Measurements from ENCODE around the gene BRD4.

Gene BRD4

DNA sequence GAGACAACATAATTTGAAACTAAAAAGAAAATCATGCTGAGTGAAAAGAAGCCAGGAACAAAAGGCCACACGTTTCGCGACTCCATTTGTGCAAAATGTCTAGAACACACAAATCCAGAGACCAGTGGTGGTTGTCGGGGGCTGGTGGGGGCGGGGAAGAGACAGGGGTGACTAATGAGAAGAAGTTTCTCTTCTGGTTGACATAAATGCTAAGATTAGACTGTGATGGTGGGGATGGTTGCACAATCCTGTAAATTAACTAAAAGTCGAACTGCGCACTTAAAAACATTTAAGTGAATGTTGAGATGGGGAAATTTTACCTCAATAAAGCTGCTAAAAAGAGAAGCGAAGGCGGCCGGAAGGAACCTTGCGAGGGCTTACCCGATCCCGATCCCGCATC, 40.1 kb upstream of the BRD4 start:
- H3K79me2 ChIP-seq (ENCODE audit: insufficient read depth, low read length) = peaks cover 70% of the 10 kb centered on the region

GRCh38 chr19:15371786-15372380, 39.5 kb upstream of the BRD4 start:
- Histone ChIP-seq H3K27me3 (ENCODE audit: insufficient read depth, low read length, poor library complexity) (no peaks in the 10 kb centered on the region), H4K20me1 (ENCODE audit: insufficient read depth, low read length) (peaks cover 74% of the 10 kb centered on the region), H3K36me3 (ENCODE audit: insufficient read depth, low read length) (peaks cover 86% of the 10 kb centered on the region), H3K4me1 (ENCODE audit: insufficient read depth, low read length) (peaks cover 13% of the 10 kb centered on the region), H3K79me2 (ENCODE audit: insufficient read depth, low read length) (peaks cover 64% of the 10 kb centered on the region), H2AFZ (ENCODE audit: low read depth, low read length) (no peak overlapping the region), H3K4me3 (ENCODE audit: low read depth in 1 of 2, low read length in 2 of 2) (no peak overlapping the region), H3K9ac (ENCODE audit: low read depth, low read length) (no peak overlapping the region), H3K27ac (ENCODE audit: low read length) (no peak overlapping the region), H3K9me3 (ENCODE audit: insufficient read depth, low read length, severe bottlenecking) (no peaks in the 10 kb centered on the region), H3K4me2 (ENCODE audit: insufficient read depth, low read length) (no peak overlapping the region)
- DNase-seq = no peak
- TF ChIP-seq, protein P1, sequence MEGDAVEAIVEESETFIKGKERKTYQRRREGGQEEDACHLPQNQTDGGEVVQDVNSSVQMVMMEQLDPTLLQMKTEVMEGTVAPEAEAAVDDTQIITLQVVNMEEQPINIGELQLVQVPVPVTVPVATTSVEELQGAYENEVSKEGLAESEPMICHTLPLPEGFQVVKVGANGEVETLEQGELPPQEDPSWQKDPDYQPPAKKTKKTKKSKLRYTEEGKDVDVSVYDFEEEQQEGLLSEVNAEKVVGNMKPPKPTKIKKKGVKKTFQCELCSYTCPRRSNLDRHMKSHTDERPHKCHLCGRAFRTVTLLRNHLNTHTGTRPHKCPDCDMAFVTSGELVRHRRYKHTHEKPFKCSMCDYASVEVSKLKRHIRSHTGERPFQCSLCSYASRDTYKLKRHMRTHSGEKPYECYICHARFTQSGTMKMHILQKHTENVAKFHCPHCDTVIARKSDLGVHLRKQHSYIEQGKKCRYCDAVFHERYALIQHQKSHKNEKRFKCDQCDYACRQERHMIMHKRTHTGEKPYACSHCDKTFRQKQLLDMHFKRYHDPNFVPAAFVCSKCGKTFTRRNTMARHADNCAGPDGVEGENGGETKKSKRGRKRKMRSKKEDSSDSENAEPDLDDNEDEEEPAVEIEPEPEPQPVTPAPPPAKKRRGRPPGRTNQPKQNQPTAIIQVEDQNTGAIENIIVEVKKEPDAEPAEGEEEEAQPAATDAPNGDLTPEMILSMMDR (IDR thresholded peaks at IDR 0.05; ENCODE audit: borderline replicate concordance, extremely low read depth, low read length, poor library complexity, severe bottlenecking) = no peak
- no peak for TF ChIP-seq EZH2 (IDR thresholded peaks at IDR 0.05; ENCODE audit: borderline replicate concordance, low read depth, low read length, severe bottlenecking)
- no peak for ATAC-seq (ENCODE audit: insufficient read depth, low read depth)

More for the DNA sequence above, 40.1 kb upstream of the BRD4 start:
- no peak for TF ChIP-seq EZH2 (IDR thresholded peaks at IDR 0.05; ENCODE audit: borderline replicate concordance, low read depth, low read length, severe bottlenecking)
- TF ChIP-seq, protein P1 (IDR thresholded peaks at IDR 0.05; ENCODE audit: borderline replicate concordance, extremely low read depth, low read length, poor library complexity, severe bottlenecking) = no peak
- Histone ChIP-seq H4K20me1 (ENCODE audit: insufficient read depth, low read length) (peaks cover 80% of the 10 kb centered on the region), H3K4me2 (ENCODE audit: insufficient read depth, low read length) (no peak overlapping the region), H3K27me3 (ENCODE audit: insufficient read depth, low read length, poor library complexity) (no peaks in the 10 kb centered on the region), H3K27ac (ENCODE audit: low read length) (no peak overlapping the region), H3K36me3 (ENCODE audit: insufficient read depth, low read length) (peaks cover 80% of the 10 kb centered on the region), H3K4me1 (ENCODE audit: insufficient read depth, low read length) (peaks cover 19% of the 10 kb centered on the region), H3K9ac (ENCODE audit: low read depth, low read length) (no peak overlapping the region), H3K4me3 (ENCODE audit: low read depth in 1 of 2, low read length in 2 of 2) (no peak overlapping the region), H3K9me3 (ENCODE audit: insufficient read depth, low read length, severe bottlenecking) (no peaks in the 10 kb centered on the region), H2AFZ (ENCODE audit: low read depth, low read length) (no peak overlapping the region)
- ATAC-seq (ENCODE audit: insufficient read depth, low read depth) (no peak), DNase-seq (no peak)

DNA sequence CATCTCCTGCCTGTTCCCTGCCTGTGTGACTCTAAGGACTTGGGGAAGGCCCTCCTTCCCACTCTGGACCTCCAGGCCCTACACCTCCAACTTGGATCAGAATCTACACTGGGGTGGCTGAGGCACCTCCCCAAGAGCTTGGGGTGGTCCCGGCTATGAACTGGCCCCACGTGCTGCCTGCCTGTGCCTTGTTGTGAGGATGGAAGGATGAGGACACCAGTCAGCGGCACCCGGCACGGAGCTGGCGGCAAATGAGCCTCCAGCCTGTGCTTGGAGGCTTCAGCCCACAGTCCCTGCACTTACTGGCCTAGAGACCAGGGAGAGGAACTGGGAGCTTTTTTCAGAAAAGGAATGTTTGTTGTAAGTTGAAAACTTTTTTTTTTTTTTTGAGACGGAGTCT, 38.8 kb upstream of the BRD4 start:
- no peak for TF ChIP-seq EZH2 (IDR thresholded peaks at IDR 0.05; ENCODE audit: borderline replicate concordance, low read depth, low read length, severe bottlenecking)
- TF ChIP-seq, protein P1 (IDR thresholded peaks at IDR 0.05; ENCODE audit: borderline replicate concordance, extremely low read depth, low read length, poor library complexity, severe bottlenecking) = no peak
- H3K4me3 ChIP-seq (ENCODE audit: low read depth in 1 of 2, low read length in 2 of 2) = no peak overlapping the region
- H3K27me3 ChIP-seq (ENCODE audit: insufficient read depth, low read length, poor library complexity) = no peaks in the 10 kb centered on the region
- DNase-seq = no peak
- H3K9me3 ChIP-seq (ENCODE audit: insufficient read depth, low read length, severe bottlenecking) = no peaks in the 10 kb centered on the region
- ATAC-seq (ENCODE audit: insufficient read depth, low read depth) = no peak
- no peak overlapping the region for H2AFZ ChIP-seq (ENCODE audit: low read depth, low read length)
- H3K36me3 ChIP-seq (ENCODE audit: insufficient read depth, low read length) = peaks cover 93% of the 10 kb centered on the region
- H3K4me1 ChIP-seq (ENCODE audit: insufficient read depth, low read length) = peaks cover 6% of the 10 kb centered on the region
- H4K20me1 ChIP-seq (ENCODE audit: insufficient read depth, low read length) = peaks cover 70% of the 10 kb centered on the region
- peaks cover 57% of the 10 kb centered on the region for H3K79me2 ChIP-seq (ENCODE audit: insufficient read depth, low read length)
- no peak overlapping the region for H3K9ac ChIP-seq (ENCODE audit: low read depth, low read length)
- no peak overlapping the region for H3K4me2 ChIP-seq (ENCODE audit: insufficient read depth, low read length)
- no peak overlapping the region for H3K27ac ChIP-seq (ENCODE audit: low read length)

Measured in DND-41 (cell line).